Mesendoderm (in vitro differentiated cells): ENCODE data around the gene HNRNPR.

ENCODE experiments used
- DNase-seq: peaks from one replicate; pipeline ENCODE4 v3.0.0; 2013
- H2AK5ac ChIP-seq: 2 replicates; pipeline ENCODE4 v1.6.1; 2013; ENCODE audit warnings: low read length, inconsistent platforms
- H2BK120ac ChIP-seq: 2 replicates; pipeline ENCODE4 v1.6.1; 2013; ENCODE audit warnings: low read depth, mild to moderate bottlenecking, low read length, moderate library complexity, mixed read lengths
- H2BK15ac ChIP-seq: replicated peaks from 2 replicates; pipeline ENCODE4 v1.6.1; 2013; ENCODE audit warnings: low read depth, mild to moderate bottlenecking, moderate library complexity
- H2BK5ac ChIP-seq: 2 replicates; pipeline ENCODE4 v1.6.1; 2013; ENCODE audit warnings: low read length, inconsistent platforms
- H3K18ac ChIP-seq: 2 replicates; pipeline ENCODE4 v1.6.1; 2013; ENCODE audit warnings: mild to moderate bottlenecking, low read length, mixed read lengths
- H3K23ac ChIP-seq: one replicate; pipeline ENCODE4 v1.6.1; 2013; ENCODE audit warnings: low read length
- H3K27ac ChIP-seq: 2 replicates; pipeline ENCODE4 v1.5.1; 2013; ENCODE audit warnings: low read depth, mild to moderate bottlenecking, inconsistent platforms, low read length, moderate library complexity
- H3K27me3 ChIP-seq: 2 replicates; pipeline ENCODE4 v1.6.1; 2013; ENCODE audit warnings: low read length, control low read depth, mild to moderate bottlenecking, inconsistent platforms; ENCODE audit not compliant: insufficient read depth, poor library complexity
- H3K36me3 ChIP-seq: 2 replicates; pipeline ENCODE4 v1.6.1; 2013; ENCODE audit warnings: low read length, inconsistent platforms; ENCODE audit not compliant: control insufficient read depth, insufficient read depth
- H3K4ac ChIP-seq: one replicate; pipeline ENCODE4 v1.6.1; 2013; ENCODE audit warnings: low read depth, mild to moderate bottlenecking, low read length, moderate library complexity
- H3K4me1 ChIP-seq: 2 replicates; pipeline ENCODE4 v1.6.1; 2013; ENCODE audit warnings: low read depth, low read length, inconsistent platforms; ENCODE audit not compliant: control insufficient read depth
- H3K4me2 ChIP-seq: 2 replicates; pipeline ENCODE4 v1.6.1; 2013; ENCODE audit warnings: low read length
- H3K4me3 ChIP-seq: 2 replicates; pipeline ENCODE4 v1.5.1; 2013; ENCODE audit warnings: mild to moderate bottlenecking, low read length
- H3K56ac ChIP-seq: one replicate; pipeline ENCODE4 v1.6.1; 2013; ENCODE audit warnings: low read length
- H3K79me1 ChIP-seq: 2 replicates; pipeline ENCODE4 v1.6.1; 2013; ENCODE audit warnings: low read length, inconsistent platforms
- H3K79me2 ChIP-seq: 2 replicates; pipeline ENCODE4 v1.6.1; 2013; ENCODE audit warnings: mild to moderate bottlenecking, low read length; ENCODE audit not compliant: control insufficient read depth, insufficient read depth
- H3K9ac ChIP-seq: 2 replicates; pipeline ENCODE4 v1.6.1; 2013; ENCODE audit warnings: low read length, inconsistent platforms
- H4K5ac ChIP-seq: one replicate; pipeline ENCODE4 v1.6.1; 2013; ENCODE audit warnings: low read length
- H4K8ac ChIP-seq: one replicate; pipeline ENCODE4 v1.6.1; 2013; ENCODE audit warnings: low read depth, mild to moderate bottlenecking, control low read depth, low read length, moderate library complexity
- WGBS: extraction: QIAGEN DNeasy Blood & Tissue Kit; methylation state at CpG from one replicate; pipeline ENCODE4 v1.1.7; 2013; ENCODE audit warnings: low lambda C conversion rate, missing lambda C conversion rate; ENCODE audit not compliant: insufficient coverage; ENCODE audit errors: extremely low coverage; 5-methylcytosine and 5-hydroxymethylcytosine counted together

The HNRNPR gene

GRCh38 chr1:23366598-23366997, 22.5 kb upstream of the HNRNPR start:
- no peak overlapping the region for H3K9ac ChIP-seq
- H3K18ac ChIP-seq, result no peak overlapping the region
- H3K27ac ChIP-seq, result no peak overlapping the region
- peaks cover 9% of the 10 kb centered on the region for H3K36me3 ChIP-seq
- H2AK5ac ChIP-seq, result no peak overlapping the region
- H3K79me1 ChIP-seq, result peaks cover 4% of the 10 kb centered on the region
- no peak overlapping the region for H2BK5ac ChIP-seq
- H3K4me3 ChIP-seq, result no peak overlapping the region
- H3K27me3 ChIP-seq, result peaks cover 2% of the 10 kb centered on the region
- DNase-seq, result no peak
- no peak overlapping the region for H3K23ac ChIP-seq
- whole genome bisulfite sequencing, result no CpG with 5 or more reads among the region's 5 CpGs
- no peaks in the 10 kb centered on the region for H3K79me2 ChIP-seq
- H3K4ac ChIP-seq, result no peak overlapping the region
- no peak overlapping the region for H2BK120ac ChIP-seq
- H4K8ac ChIP-seq, result no peak overlapping the region
- H2BK15ac ChIP-seq, result no peak overlapping the region
- peaks cover 19% of the 10 kb centered on the region for H3K4me1 ChIP-seq
- no peak overlapping the region for H3K56ac ChIP-seq
- no peak overlapping the region for H3K4me2 ChIP-seq
- no peak overlapping the region for H4K5ac ChIP-seq

GRCh38 chr1:23366146-23366545, 22.1 kb upstream of the HNRNPR start:
- no CpG with 5 or more reads among the region's 2 CpGs for WGBS
- Histone ChIP-seq H3K9ac (no peak overlapping the region), H3K27ac (no peak overlapping the region), H3K18ac (no peak overlapping the region), H3K79me1 (peaks cover 4% of the 10 kb centered on the region), H3K4me2 (no peak overlapping the region), H3K4me1 (peaks cover 16% of the 10 kb centered on the region), H3K4ac (no peak overlapping the region), H3K27me3 (peaks cover 2% of the 10 kb centered on the region), H2AK5ac (no peak overlapping the region), H3K56ac (no peak overlapping the region), H3K36me3 (peaks cover 11% of the 10 kb centered on the region), H3K23ac (no peak overlapping the region), H2BK120ac (no peak overlapping the region), H3K4me3 (no peak overlapping the region), H2BK15ac (no peak overlapping the region), H3K79me2 (no peaks in the 10 kb centered on the region), H4K5ac (no peak overlapping the region), H4K8ac (no peak overlapping the region), H2BK5ac (no peak overlapping the region)
- no peak for DNase-seq

GRCh38 chr1:23362218-23362713, 18.2 kb upstream of the HNRNPR start:
- Histone ChIP-seq H2AK5ac (no peak overlapping the region), H3K4me3 (peak overlapping the region; percentile 3), H3K36me3 (peaks cover 11% of the 10 kb centered on the region), H3K56ac (no peak overlapping the region), H3K18ac (no peak overlapping the region), H3K23ac (no peak overlapping the region), H3K27ac (no peak overlapping the region), H3K4me2 (no peak overlapping the region), H3K4ac (no peak overlapping the region), H3K27me3 (peaks cover 12% of the 10 kb centered on the region), H4K8ac (no peak overlapping the region), H3K79me2 (no peaks in the 10 kb centered on the region), H4K5ac (no peak overlapping the region), H2BK15ac (no peak overlapping the region), H3K4me1 (no peaks in the 10 kb centered on the region), H3K79me1 (no peaks in the 10 kb centered on the region), H2BK120ac (no peak overlapping the region), H2BK5ac (no peak overlapping the region), H3K9ac (no peak overlapping the region)
- DNase-seq, result no peak
- WGBS, result no CpG with 5 or more reads among the region's 13 CpGs

DNA sequence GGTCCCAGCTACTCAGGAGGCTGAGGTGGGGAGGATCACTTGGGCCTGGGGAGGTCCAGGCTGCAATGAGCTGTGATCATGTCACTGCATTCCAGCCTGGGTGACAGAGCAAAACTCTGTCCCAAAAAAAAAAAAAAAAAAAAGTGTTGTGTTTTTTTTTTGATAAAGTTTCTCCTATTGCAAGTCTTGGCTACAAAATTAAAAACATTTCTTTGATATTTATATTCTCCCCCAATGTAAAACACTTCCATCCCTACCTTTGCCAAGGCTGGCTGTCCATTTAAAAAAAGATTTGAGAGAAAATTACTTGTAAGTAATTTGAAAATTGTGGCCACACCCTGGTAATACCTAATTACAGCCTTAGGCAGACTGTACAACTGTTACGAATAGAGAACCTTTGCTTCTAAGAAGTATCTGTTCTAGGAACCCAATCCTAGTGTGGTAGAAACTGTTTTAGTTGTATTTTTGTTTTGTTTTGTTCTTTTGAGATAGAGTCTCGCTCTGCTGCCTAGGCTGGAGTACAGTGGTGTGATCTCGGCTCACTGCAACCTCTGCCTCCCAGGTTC, 14.3 kb upstream of the HNRNPR start:
- no CpG with 5 or more reads among the region's 3 CpGs for WGBS
- H3K36me3 ChIP-seq, result peaks cover 11% of the 10 kb centered on the region
- H3K9ac ChIP-seq, result no peak overlapping the region
- peaks cover 32% of the 10 kb centered on the region for H3K27me3 ChIP-seq
- H3K4ac ChIP-seq, result no peak overlapping the region
- no peaks in the 10 kb centered on the region for H3K4me1 ChIP-seq
- no peak overlapping the region for H2AK5ac ChIP-seq
- DNase-seq, result no peak
- no peak overlapping the region for H3K18ac ChIP-seq
- no peak overlapping the region for H2BK120ac ChIP-seq
- H3K27ac ChIP-seq, result no peak overlapping the region
- H3K4me2 ChIP-seq, result no peak overlapping the region
- H2BK15ac ChIP-seq, result no peak overlapping the region
- no peak overlapping the region for H3K23ac ChIP-seq
- H3K56ac ChIP-seq, result no peak overlapping the region
- no peak overlapping the region for H2BK5ac ChIP-seq
- H4K8ac ChIP-seq, result no peak overlapping the region
- no peak overlapping the region for H4K5ac ChIP-seq
- H3K79me1 ChIP-seq, result no peaks in the 10 kb centered on the region
- H3K79me2 ChIP-seq, result no peaks in the 10 kb centered on the region
- no peak overlapping the region for H3K4me3 ChIP-seq

DNA sequence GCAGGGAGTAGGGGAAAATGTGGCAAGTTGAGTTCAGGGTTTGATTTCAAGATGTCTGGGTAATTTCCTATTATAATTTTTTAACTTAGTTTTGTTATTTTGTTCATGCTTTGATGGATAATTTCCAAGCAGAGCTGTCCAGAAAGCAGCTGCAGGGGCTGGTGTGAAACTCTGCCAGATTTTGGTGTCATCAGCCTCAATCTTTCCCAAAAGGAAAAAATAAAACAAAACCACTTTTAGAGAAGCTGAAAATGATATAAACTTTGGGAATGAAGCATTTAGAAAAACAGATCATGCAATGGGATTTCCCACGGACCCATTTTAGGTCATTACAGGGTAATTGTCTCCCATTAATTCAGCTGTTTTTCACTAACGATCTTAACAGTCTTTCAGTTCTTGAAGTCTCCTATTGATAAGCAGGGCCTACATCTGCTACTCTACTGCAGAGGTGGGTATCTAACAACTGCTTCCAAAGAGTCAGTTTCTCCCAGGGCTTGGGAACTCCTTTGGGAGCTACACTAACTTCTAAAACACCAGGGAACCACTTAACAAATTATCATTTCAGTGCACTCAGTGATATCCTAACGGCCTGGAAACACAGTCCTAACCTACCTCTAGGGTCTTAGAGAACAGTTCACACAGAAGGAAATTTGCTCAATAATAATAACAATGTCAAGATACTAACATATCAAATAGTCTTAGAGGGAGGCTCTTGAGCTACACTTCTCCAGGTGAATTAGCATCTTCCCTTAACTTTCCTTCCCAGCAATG, 13.2 kb upstream of the HNRNPR start:
- H2BK5ac ChIP-seq, result no peak overlapping the region
- H3K36me3 ChIP-seq, result peaks cover 5% of the 10 kb centered on the region
- H4K5ac ChIP-seq, result no peak overlapping the region
- no peaks in the 10 kb centered on the region for H3K79me2 ChIP-seq
- no peaks in the 10 kb centered on the region for H3K79me1 ChIP-seq
- peaks cover 35% of the 10 kb centered on the region for H3K27me3 ChIP-seq
- H3K23ac ChIP-seq, result no peak overlapping the region
- H3K9ac ChIP-seq, result no peak overlapping the region
- H3K4me3 ChIP-seq, result no peak overlapping the region
- no CpG with 5 or more reads among the region's 3 CpGs for WGBS
- no peak for DNase-seq
- H3K27ac ChIP-seq, result no peak overlapping the region
- H3K18ac ChIP-seq, result no peak overlapping the region
- H3K4me1 ChIP-seq, result no peaks in the 10 kb centered on the region
- H3K4ac ChIP-seq, result no peak overlapping the region
- no peak overlapping the region for H2BK15ac ChIP-seq
- H4K8ac ChIP-seq, result no peak overlapping the region
- no peak overlapping the region for H3K56ac ChIP-seq
- no peak overlapping the region for H3K4me2 ChIP-seq
- H2AK5ac ChIP-seq, result no peak overlapping the region
- no peak overlapping the region for H2BK120ac ChIP-seq
